ENCODE results near the gene COL2A1. TPM values are rescaled to one million over a fixed set of nuclear protein-coding genes. Genes with fewer than 3 reads are reported as not detected.

The COL2A1 gene
- polyA plus RNA-seq, 4 donors: 0.19 to 65.7 TPM; not detected in 2

DNA sequence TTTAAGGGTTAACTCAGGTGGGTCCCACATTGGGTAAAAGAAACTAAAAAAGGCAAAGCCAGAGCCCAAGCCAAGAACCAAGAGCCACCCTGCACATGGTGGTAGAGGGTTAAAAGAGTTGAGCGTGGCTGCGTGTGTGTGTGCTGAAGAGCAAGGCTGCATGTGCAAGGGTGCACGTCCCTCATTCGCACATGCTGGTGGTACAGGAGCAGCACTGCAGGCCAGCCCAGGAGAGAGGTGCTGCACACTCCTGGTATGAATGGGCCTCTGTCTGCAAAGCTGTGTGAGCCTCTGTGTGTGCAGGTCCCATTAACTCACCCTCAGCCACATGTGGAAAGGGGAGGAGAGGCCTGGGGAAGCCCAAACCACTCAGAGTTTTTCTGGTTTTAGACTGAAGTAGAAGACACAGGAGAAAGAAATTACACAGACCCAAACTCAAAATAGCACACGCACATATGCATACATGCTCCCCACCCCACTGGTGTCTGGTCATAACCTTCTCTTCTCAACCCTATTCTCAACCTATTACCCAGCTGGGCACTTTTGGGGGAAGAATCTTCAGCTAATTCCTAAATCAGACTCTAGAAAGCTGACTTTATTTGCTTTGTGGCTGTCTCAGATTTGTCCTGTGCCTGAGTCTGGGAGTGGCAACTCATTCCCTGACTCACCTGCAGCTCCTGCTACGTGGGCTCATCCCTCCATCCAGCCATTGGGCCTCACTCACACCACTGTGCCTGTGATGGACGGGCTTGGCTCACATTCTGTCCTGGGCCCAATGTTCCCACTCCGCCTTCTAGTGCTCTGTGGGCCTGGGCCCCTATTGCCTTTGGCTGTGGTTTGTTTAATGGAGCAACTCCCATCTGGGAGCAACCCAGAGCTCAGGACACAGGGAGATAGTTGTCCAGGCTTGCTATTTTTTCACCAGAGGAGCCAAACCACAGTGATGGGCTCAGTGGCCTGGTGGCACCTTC lies 30.8 kb upstream of the COL2A1 start:
- no peaks in the 10 kb centered on the region for H3K36me3 ChIP-seq (ENCODE audit: control insufficient read depth in 3 of 3, insufficient read depth in 2 of 3, low read depth in 1 of 3, low read length in 3 of 3)
- no peak for DNase-seq
- no peaks in the 10 kb centered on the region for H3K27me3 ChIP-seq (ENCODE audit: control insufficient read depth in 3 of 3, insufficient read depth in 3 of 3, low read length in 3 of 3)
- H3K4me1 ChIP-seq (ENCODE audit: control insufficient read depth in 3 of 3, insufficient read depth in 2 of 3, low read depth in 1 of 3, low read length in 2 of 3): peaks cover 0 to 30% (median 5%) of the 10 kb centered on the region in 3 donors
- H3K4me3 ChIP-seq (ENCODE audit: low read depth in 1 of 3, low read length in 3 of 3): no peak overlapping the region
- 84 to 95% (median 90%) methylated on average over 8 of the region's 8 CpGs for WGBS, 3 donors
- H3K27ac ChIP-seq (ENCODE audit: low read depth in 1 of 3, low read length in 2 of 3): no peak overlapping the region
- no peak for FAIRE-seq
- H3K9me3 ChIP-seq (ENCODE audit: control insufficient read depth in 2 of 2, insufficient read depth in 1 of 2, low read depth in 1 of 2, low read length in 1 of 2): no peaks in the 10 kb centered on the region

GRCh38 chr12:48033451-48033850 lies 29.2 kb upstream of the COL2A1 start:
- FAIRE-seq (no peak), DNase-seq (no peak)
- H3K36me3 ChIP-seq (ENCODE audit: control insufficient read depth in 3 of 3, insufficient read depth in 2 of 3, low read depth in 1 of 3, low read length in 3 of 3): no peaks in the 10 kb centered on the region
- no peaks in the 10 kb centered on the region for H3K9me3 ChIP-seq (ENCODE audit: control insufficient read depth in 2 of 2, insufficient read depth in 1 of 2, low read depth in 1 of 2, low read length in 1 of 2)
- peaks cover 0 to 39% (median 0%) of the 10 kb centered on the region in 3 donors for H3K4me1 ChIP-seq (ENCODE audit: control insufficient read depth in 3 of 3, insufficient read depth in 2 of 3, low read depth in 1 of 3, low read length in 2 of 3)
- no peaks in the 10 kb centered on the region for H3K27me3 ChIP-seq (ENCODE audit: control insufficient read depth in 3 of 3, insufficient read depth in 3 of 3, low read length in 3 of 3)
- H3K27ac ChIP-seq (ENCODE audit: low read depth in 1 of 3, low read length in 2 of 3): no peak overlapping the region
- WGBS, 3 donors: 93 to 100% (median 100%) methylated on average over 1 of the region's 1 CpG
- H3K4me3 ChIP-seq (ENCODE audit: low read depth in 1 of 3, low read length in 3 of 3): no peak overlapping the region

DNA sequence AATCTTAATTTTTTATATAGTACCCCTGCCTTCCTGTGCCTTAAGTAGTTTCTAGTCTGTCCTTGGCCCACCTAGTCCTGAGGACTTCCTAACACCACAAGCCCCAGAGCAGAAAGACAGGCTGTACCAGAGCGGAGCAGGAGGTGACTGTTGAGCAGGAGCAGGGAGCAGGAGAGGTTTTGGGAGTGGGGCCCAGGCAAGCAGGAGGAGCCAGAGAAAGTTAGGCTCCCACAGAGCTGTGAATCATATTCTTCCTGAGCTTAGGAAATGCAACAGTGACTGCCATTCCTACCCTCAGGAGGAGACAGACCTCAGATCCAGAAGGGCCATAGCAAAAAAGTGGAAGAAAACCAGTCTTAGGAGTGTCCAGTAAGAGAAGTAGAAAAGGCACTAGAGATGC lies 28.3 kb upstream of the COL2A1 start:
- Histone ChIP-seq H3K27me3 (ENCODE audit: control insufficient read depth in 3 of 3, insufficient read depth in 3 of 3, low read length in 3 of 3) (no peaks in the 10 kb centered on the region), H3K4me1 (ENCODE audit: control insufficient read depth in 3 of 3, insufficient read depth in 2 of 3, low read depth in 1 of 3, low read length in 2 of 3) (peaks cover 0 to 42% (median 0%) of the 10 kb centered on the region in 3 donors), H3K9me3 (ENCODE audit: control insufficient read depth in 2 of 2, insufficient read depth in 1 of 2, low read depth in 1 of 2, low read length in 1 of 2) (no peaks in the 10 kb centered on the region), H3K4me3 (ENCODE audit: low read depth in 1 of 3, low read length in 3 of 3) (no peak overlapping the region), H3K27ac (ENCODE audit: low read depth in 1 of 3, low read length in 2 of 3) (no peak overlapping the region), H3K36me3 (ENCODE audit: control insufficient read depth in 3 of 3, insufficient read depth in 2 of 3, low read depth in 1 of 3, low read length in 3 of 3) (no peaks in the 10 kb centered on the region)
- FAIRE-seq (no peak), DNase-seq (no peak)
- whole genome bisulfite sequencing, 3 donors: 95 to 100% (median 98%) methylated on average over 1 of the region's 1 CpG

DNA sequence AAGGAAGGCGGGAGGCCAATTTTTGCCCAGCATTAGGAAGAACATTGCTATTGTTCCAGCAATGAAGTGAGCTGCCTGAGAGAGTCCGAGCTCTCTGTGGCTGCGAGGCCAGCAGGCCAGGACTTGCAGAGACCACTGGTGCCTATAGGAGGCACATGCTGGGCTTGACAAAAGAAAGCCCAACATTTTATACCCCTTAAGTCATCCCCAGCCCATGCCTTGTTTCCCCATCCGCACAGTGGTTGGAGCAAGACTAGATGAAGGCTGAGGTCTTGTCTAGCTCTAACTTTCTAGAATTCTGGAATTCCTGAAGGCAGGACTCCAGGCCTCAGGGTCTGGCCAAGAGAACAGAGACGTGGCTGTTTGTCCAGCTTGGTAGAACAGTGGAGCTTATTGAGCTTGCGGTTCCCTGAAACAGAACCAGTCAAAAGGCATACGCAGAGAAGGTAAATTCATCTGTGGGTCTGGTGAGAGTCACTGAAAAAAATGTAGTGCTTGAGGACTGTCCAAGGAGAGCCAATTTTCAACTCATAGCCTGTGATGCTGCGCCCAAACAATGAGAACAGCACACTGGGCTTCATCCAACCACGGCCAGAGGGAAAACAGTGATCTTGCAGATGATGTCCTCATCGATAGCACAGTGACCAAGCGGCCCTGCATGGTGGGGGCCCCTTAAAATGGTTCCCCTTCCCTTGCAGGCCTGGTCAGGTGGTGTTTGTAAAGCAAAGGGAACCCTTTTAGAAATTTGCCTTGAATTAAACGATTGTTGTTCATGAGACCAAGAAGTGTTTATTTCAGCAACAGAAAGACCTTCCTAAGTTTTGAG lies 27.1 kb upstream of the COL2A1 start:
- no peak for FAIRE-seq
- H3K4me1 ChIP-seq (ENCODE audit: control insufficient read depth in 3 of 3, insufficient read depth in 2 of 3, low read depth in 1 of 3, low read length in 2 of 3): peaks cover 0 to 44% (median 0%) of the 10 kb centered on the region in 3 donors
- no peak for DNase-seq
- WGBS, 3 donors: 90 to 95% (median 93%) methylated on average over 12 of the region's 12 CpGs
- no peak overlapping the region for H3K4me3 ChIP-seq (ENCODE audit: low read depth in 1 of 3, low read length in 3 of 3)
- no peaks in the 10 kb centered on the region for H3K27me3 ChIP-seq (ENCODE audit: control insufficient read depth in 3 of 3, insufficient read depth in 3 of 3, low read length in 3 of 3)
- H3K36me3 ChIP-seq (ENCODE audit: control insufficient read depth in 3 of 3, insufficient read depth in 2 of 3, low read depth in 1 of 3, low read length in 3 of 3): no peaks in the 10 kb centered on the region
- no peaks in the 10 kb centered on the region for H3K9me3 ChIP-seq (ENCODE audit: control insufficient read depth in 2 of 2, insufficient read depth in 1 of 2, low read depth in 1 of 2, low read length in 1 of 2)
- H3K27ac ChIP-seq (ENCODE audit: low read depth in 1 of 3, low read length in 2 of 3): no peak overlapping the region

DNA sequence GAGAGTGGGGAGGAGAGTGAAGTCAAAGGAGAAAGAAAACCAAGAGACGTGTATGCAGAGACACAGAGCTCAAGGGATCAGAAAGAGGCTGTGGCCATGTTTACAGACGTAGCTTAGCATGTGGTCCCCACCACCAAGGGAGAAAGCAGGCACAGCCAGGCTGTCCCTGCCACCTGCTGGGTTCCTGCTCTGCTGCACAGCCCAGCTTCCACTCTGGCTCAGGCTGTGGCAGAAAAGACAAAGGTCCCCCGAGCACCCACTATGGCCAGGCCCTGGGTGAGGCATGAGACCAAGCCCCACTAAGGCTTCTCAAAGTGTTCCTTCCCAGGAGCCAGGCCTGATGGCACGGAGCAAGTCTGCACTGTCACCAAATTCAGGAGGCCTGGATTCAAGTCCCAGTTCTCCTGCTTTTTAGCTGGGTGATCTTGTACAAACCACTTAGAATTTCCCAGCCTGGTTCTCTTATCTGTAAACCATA lies 25.9 kb upstream of the COL2A1 start:
- WGBS, 3 donors: 47 to 59% (median 58%) methylated on average over 4 of the region's 4 CpGs
- Histone ChIP-seq H3K36me3 (ENCODE audit: control insufficient read depth in 3 of 3, insufficient read depth in 2 of 3, low read depth in 1 of 3, low read length in 3 of 3) (no peaks in the 10 kb centered on the region), H3K4me1 (ENCODE audit: control insufficient read depth in 3 of 3, insufficient read depth in 2 of 3, low read depth in 1 of 3, low read length in 2 of 3) (peaks cover 0 to 52% (median 0%) of the 10 kb centered on the region in 3 donors), H3K4me3 (ENCODE audit: low read depth in 1 of 3, low read length in 3 of 3) (no peak overlapping the region), H3K27me3 (ENCODE audit: control insufficient read depth in 3 of 3, insufficient read depth in 3 of 3, low read length in 3 of 3) (no peaks in the 10 kb centered on the region), H3K27ac (ENCODE audit: low read depth in 1 of 3, low read length in 2 of 3) (peak overlapping the region in 1 of 3 donors; percentile 58), H3K9me3 (ENCODE audit: control insufficient read depth in 2 of 2, insufficient read depth in 1 of 2, low read depth in 1 of 2, low read length in 1 of 2) (no peaks in the 10 kb centered on the region)
- DNase-seq (peak in 1 of 2 donors; percentile 14), FAIRE-seq (no peak)

DNA sequence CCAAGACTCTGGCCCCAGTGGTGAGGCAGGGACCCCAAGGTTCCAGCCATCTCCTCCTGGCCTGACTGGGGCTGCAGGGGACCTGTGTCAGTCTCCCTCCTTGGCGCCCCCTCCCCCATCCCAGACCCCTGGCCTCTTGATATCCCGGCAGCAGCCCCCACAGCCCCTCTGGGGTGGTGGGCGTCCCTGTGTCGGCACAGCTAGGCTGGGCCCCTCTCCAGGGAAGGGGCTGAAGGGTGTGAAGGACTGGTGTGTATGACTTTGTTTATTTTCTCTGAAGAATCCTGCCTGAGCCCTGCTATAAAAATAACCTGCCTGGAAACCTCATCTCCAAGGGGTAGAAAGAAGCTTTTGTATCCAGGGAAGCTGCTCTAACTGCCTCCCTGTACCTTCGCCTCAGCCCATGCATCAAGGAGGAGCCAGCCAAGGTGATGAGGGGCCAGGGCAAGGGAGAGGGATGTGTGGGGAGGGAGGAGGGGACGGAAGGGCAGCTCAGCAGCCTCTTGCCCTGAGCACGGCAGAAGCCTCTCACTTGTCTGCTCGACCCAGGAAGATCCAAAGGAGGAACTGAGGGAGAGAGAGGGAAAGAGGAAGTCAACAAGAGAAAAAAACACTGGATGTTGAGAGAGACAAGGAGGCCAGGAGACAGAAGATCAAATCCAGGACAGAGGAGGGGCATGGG lies 25.4 kb upstream of the COL2A1 start:
- WGBS, 3 donors: 47 to 55% (median 55%) methylated on average over 8 of the region's 8 CpGs
- DNase-seq (peak in 1 of 2 donors; percentile 79), FAIRE-seq (no peak)
- Histone ChIP-seq H3K4me3 (ENCODE audit: low read depth in 1 of 3, low read length in 3 of 3) (no peak overlapping the region), H3K9me3 (ENCODE audit: control insufficient read depth in 2 of 2, insufficient read depth in 1 of 2, low read depth in 1 of 2, low read length in 1 of 2) (no peaks in the 10 kb centered on the region), H3K27me3 (ENCODE audit: control insufficient read depth in 3 of 3, insufficient read depth in 3 of 3, low read length in 3 of 3) (no peaks in the 10 kb centered on the region), H3K36me3 (ENCODE audit: control insufficient read depth in 3 of 3, insufficient read depth in 2 of 3, low read depth in 1 of 3, low read length in 3 of 3) (no peaks in the 10 kb centered on the region), H3K4me1 (ENCODE audit: control insufficient read depth in 3 of 3, insufficient read depth in 2 of 3, low read depth in 1 of 3, low read length in 2 of 3) (peaks cover 0 to 55% (median 0%) of the 10 kb centered on the region in 3 donors), H3K27ac (ENCODE audit: low read depth in 1 of 3, low read length in 2 of 3) (peak overlapping the region in 1 of 3 donors; percentile 58)

DNA sequence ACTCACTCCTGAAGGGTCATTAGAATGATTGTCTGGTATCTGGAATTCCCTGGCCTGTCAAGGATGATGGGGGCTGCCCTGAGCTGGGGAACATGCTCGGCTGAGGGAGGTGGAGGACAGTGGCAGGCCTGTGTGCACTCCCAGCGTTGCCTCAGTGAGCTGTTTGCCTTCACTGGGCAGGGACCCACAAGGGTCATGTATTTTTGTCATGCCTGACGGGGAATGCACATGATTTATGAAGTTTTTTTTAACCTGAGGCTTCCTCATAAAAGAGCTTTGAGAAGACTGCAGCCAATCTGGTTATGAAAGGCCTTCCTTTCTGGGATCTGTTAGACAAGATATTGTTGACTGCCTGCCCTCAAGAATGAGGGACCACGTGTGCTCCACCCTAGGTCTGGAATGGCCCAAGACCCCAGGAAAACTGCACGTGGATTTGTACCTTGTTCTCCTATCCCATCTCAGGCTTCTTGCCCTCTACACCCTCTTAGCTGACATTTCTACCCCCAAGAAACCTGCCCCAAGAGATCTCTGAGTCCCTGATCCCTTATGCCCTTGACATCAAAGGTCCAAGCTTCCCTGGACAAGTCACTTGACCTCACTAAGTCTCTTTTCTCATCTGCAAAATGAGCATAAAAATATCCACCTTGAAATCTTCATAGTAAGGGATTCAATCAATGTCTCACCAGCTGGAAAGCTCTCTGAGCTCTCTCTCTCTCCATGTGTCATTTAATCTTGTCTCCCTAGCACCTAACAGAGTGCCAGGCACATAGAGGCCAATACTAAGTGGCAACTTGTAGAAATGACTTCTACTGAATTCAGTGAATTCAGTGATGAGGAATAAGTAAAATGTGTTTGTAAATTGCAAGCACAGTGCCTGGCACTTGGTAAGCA lies 24.5 kb upstream of the COL2A1 start:
- no peaks in the 10 kb centered on the region for H3K9me3 ChIP-seq (ENCODE audit: control insufficient read depth in 2 of 2, insufficient read depth in 1 of 2, low read depth in 1 of 2, low read length in 1 of 2)
- peak overlapping the region in 1 of 3 donors; percentile 16 for H3K27ac ChIP-seq (ENCODE audit: low read depth in 1 of 3, low read length in 2 of 3)
- H3K4me3 ChIP-seq (ENCODE audit: low read depth in 1 of 3, low read length in 3 of 3): no peak overlapping the region
- H3K4me1 ChIP-seq (ENCODE audit: control insufficient read depth in 3 of 3, insufficient read depth in 2 of 3, low read depth in 1 of 3, low read length in 2 of 3): peaks cover 0 to 57% (median 0%) of the 10 kb centered on the region in 3 donors
- no peaks in the 10 kb centered on the region for H3K36me3 ChIP-seq (ENCODE audit: control insufficient read depth in 3 of 3, insufficient read depth in 2 of 3, low read depth in 1 of 3, low read length in 3 of 3)
- 57 to 81% (median 60%) methylated on average over 5 of the region's 5 CpGs for WGBS, 3 donors
- peak in 1 of 2 donors; percentile 35 for DNase-seq
- no peak for FAIRE-seq
- no peaks in the 10 kb centered on the region for H3K27me3 ChIP-seq (ENCODE audit: control insufficient read depth in 3 of 3, insufficient read depth in 3 of 3, low read length in 3 of 3)

Data from small intestine (tissue), 7 donors.